Non-pigmented ciliary epithelial cell (primary cell): ENCODE measurements around the gene PPDPF.
A peak's percentile ranks its signal among the peaks of the same experiment; 100 is the strongest.
"Not testable (repeated sequence)": the region's sequence is repeated elsewhere in the genome, so short reads cannot be mapped to it uniquely, and the experiment has no call there.

Experiments used
- DNase-seq: peaks from one replicate; pipeline ENCODE4 v3.0.0-alpha.2; 2010; ENCODE audit warnings: low read depth

The PPDPF gene, protein sequence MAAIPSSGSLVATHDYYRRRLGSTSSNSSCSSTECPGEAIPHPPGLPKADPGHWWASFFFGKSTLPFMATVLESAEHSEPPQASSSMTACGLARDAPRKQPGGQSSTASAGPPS

DNA sequence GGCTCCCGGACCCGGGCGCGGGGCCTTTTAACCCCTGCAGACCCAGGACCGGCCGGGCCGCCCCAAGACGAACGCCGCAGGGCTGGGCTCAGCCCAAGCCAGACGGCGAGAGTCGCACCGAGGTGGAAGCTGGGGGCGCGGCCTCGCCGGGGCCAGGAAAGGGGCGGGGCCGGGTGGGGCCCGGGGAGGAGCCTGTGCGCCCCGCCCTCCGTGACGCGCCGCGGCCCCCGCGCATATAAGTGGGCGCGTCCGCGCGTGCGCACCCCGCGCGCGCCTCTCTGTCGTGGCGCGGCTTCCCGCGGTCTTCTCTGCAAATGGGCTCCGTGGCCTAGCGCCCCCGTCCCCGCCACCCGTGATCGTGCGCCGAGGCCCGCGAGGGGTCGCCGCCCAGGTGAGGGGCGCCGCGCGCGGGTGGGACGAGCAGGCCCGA, at the start of gene PPDPF:
PPDPF (plus strand) TSS at position 262 of the 430 bp plus-strand sequence. CDS start 544 bp downstream, outside the sequence.
- DNase-seq, result peak; percentile 20

DNA sequence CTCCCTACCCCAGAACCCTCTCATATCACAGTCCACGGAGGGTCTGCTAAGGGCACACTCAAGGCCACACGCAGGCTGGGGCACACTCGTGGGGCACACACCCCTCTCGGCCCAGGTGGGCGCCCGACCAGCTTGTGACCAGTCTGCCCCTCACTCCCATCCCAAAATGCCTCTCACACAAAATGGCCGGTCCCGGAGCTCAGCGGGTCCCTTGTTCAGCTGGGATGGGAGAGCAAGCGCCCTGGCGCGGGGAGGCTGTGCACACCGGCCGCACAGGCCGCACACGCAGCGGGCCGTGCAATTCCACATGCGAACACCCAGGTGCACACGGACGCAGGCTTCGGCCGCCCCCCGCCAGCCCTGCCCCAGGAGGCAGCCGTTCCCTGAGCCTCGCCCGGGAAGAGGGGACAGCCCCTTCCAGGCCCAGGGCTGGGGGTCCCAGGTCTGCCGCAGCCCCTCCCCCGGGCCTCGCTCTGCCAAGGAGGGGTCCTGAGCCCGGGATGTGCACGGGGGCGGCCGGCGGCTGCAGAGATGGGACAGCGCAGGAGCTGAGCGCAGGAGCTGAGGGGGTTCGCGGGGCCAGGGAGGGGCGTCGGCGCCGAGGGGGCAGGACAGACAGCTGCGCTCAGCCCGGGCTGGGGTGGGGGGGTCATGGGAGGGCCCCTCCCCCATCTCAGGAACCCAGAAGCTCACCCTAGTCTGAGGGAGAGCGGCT, 49.4 kb upstream of the PPDPF start:
- no peak for DNase-seq

DNA sequence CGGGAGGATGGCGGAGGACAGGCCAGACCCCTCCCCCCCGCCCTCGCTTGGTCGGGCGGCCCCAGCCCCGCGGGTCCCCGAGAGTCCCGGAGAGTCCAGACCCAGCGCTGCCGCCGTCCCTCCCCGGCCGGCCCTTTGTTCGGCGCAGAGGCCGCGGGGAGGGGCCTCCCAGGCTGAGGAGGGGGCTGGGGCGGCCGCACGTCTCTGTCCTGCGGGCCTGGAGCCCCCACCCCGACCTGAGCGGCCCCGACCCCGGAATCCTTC, 48.9 kb upstream of the PPDPF start:
- DNase-seq, result no peak

DNA sequence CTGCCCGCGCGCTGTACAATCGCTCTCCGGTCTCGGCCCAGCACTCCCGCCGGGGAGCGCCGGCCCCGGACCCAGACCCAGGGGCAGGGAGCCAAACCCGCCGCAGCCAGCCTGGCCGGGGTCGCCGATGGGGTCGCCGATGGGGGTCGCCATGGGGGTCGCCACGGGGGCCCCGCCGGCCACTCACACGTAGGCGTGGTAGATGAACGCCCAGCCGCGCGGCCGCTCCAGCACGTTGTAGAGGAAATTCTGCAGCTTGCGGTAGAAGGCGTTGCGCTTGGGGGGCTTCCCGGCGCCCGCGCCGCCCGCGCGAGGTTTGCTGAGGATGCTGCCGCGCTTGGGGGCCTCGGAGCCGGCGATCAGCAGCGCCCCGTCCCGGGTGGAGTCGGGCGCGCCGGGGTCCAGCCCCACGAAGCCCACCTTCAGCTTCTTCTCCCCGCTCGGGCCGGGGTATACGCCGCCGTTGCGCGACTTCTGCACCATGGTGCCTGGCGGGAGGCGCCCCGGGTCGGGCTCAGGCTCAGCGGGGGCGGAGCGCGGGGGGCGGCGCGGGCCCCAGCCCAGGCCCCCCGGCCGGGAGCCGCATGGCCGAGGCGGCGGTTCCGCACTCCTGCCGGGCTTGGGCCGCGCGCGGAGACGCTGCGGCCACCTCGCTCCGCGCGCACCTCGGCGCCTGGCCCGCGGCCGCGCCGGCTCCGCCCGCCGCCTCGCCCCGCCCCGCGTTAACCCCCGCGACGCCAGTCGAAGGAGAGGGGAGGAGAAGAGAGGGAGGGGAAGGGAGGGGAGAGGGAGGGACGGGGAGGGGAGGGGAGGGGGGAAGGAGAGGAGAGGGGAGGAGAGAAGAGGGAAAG, 48.4 kb upstream of the PPDPF start, which contains the start of gene KCNQ2:
KCNQ2 (minus strand) TSS at position 675 of the 851 bp plus-strand sequence; CDS start at position 483, 192 bp downstream.
- DNase-seq, result no peak

DNA sequence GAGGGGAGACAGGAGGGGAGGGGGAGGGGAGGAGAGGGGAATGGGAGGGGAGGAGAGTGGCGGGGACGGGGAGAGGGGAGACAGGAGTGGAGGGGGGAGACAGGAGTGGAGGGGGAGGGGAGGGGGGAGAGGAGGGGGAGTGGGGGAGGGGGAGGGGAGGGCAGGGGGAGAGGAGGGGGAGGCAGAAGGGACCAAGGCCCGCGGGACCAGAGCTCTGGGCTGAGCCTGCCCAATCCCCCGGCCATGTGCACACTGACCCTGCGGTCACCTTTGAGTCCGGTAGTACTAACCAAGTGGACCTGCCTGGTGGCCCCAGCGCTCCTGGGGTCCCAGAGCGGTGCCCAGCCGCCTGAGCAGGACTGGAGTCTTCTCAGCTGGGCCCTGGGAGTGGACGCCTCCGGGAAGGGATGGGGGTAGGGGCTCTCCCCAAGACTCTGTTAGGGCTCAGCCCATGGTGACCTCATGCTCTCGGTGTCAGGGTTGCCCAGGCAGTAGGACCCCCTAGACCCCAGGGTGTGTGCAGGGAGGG, 47.6 kb upstream of the PPDPF start:
- DNase-seq, result no peak

DNA sequence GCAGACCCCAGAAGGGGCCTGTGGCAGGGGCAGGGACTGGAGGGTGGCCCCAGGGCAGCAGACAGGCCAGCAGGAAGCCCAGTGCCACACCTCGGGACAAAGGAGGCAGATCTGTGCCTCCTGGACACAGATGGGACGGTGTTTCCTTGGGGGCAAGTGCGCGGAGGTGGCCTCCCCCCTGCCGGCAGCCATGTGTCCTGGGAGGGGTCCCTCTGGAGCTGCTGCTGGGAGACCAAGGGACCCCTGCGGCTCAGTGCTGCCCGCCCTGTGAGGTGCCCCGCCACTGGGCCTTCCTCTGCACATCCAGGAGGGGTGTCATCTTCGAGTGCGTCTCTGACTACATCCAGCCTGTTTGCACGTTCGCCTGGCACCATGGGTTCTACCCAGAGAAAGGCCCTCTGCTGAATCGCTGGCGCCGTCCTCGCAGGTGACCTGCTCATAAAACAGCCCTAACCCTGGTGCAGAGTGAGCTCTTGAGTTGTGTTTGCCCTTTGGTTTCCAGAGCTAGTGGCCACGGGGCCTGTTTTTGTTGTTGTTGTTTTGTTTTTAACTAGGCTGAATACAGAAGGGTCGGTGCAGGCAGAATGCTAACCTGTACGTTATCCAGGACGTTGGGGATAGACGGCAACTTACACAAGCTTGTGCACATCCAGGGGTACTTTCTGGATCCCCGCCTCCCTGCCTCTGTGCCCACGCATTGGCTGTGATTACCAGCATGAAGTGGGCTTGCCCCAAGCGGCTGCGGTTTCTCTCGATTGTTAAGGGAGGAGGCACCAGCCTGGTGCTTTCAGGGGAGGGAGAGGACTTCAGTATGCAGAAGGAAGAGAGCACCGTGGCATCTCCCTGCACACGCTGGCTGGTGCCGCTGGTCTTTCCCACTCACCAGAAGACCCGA, 46.8 kb upstream of the PPDPF start:
- no peak for DNase-seq

DNA sequence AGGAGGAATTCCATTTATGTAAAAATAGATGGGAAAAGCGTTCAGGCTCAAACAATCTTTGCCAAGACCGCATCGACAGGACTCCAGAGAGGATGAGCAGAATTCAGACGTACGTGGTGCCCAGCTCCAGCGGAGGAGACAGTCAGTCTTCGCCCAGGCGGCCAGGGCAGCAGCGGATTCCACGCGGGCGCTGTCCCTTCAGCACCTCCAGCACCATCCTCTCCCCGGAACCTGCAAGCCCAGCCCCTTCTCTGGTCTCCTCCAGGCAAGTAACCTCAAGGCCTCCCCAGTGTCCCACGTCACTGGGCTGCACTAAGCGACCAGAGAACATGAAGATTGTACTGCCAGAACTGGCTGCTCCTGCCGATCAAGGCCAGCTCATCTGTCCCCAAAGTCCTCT, 45.4 kb upstream of the PPDPF start:
- DNase-seq, result no peak

DNA sequence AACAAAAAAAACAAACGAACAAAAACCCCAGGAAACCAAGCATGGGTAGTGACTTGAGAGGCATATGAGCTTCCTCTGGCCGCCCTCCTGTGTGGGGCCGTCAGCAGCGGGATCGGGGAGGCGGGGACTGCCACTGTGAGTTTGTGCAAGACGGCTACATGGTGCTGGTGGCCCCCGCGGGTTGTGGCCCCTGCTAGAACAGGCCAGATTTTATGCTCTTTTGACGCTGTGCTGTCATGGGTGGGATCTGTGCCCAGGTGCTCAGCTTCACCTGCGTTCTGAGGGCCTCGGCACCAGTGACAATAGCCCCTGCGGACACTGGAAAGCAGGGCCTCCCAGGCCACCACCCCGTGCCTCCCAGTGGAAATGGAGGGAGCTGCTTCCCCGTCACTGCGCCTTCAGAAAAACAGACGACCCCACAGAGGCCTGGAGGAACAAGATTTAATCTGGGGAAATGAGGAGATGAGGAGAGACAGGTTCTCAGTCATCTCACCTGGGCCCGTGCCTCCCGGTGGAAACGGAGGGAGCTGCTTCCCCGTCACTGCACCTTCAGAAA, 43.4 kb upstream of the PPDPF start:
- DNase-seq, result no peak

DNA sequence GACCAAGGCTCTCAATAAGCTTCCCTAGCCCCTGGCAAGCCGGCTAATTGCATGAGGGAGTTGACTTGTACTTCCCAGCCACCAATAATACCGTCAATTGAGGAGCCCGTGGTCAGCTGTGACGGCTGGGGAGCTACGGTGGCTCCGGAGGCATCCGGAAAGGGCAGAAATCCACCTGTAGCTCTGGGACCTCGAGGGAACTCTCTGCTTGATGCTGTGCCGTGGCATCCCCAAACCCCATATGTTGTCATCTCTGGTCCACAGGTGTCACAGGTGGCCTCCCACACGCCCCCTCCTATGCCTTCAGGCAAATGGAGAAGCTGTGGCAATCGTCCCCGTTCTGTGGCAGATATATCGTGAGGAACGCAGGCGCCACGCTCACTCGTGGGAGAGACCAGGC, 42.6 kb upstream of the PPDPF start:
- no peak for DNase-seq

DNA sequence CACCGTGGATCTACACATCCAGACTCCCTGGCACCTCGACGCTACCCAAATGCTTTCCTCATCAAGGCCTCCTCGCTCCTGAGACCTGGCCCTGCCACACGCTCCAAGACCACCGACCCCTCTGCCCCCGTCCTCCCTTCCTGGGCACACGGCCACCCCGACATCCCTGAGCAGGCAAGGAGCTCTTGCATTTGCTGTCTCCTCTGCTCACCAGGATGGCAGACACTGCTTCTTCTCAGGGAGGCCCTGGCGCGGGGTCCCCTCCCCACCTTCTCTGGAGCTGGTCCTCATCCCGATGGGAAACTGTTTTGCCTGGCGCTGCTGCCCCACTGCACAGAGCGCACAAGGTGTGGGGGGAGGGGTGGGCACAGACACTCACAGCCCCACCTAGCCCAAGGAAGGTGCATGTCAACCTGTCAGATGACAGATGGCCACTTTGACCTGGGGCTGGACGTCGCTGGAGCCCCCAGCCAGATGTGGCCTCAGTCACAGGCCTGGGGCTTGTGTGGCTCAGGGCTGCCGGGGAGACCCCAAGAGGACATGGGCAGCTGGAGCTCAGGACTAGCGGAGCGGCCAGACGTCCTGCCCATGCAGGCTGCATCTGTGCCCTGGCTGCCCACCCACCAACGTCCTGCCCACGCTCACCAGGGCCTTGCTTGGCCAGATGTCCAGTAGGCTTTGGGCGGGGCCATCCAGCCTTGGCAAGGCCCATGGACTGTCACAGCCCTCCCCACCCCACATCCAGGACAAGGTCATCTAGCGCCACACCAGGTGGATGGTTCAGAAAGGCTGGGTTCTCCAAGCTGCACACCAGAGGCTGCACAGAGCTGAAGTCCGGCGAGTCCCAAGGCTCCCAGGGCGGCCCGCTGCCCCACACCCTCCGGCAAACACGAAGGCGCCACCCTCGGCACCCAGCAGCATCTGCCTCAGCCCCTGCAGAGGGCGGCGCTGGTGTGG, 41.9 kb upstream of the PPDPF start:
- DNase-seq, result no peak

DNA sequence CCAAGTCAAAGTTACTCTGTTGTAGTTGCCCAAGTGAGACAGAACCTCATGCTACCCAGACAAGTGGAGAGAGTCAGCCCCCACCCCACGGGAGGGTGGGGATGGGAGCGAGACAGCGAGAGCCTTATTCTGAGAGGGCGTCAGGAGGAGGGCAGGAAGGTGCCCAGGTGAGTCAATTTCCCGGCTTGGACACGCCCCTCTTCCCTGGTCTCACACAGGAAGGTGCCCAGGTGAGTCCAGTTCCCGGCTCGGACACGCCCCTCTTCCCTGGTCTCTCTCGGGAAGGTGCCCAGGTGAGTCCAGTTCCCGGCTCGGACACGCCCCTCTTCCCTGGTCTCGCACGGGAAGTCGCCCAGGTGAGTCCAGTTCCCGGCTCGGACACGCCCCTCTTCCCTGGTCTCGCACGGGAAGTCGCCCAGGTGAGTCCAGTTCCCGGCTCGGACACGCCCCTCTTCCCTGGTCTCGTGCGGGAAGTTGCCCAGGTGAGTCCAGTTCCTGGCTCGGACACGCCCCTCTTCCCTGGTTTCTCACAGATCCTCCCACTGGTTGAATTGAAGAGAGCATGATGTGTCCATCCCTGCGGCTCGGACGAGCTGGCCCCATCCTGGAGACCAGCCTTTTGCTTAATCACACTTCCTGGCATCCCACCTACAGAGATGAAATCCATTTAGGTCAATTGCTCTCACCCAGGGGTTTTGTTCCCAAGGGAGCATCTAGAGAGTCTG, 40.7 kb upstream of the PPDPF start:
- not testable (repeated sequence) for DNase-seq

DNA sequence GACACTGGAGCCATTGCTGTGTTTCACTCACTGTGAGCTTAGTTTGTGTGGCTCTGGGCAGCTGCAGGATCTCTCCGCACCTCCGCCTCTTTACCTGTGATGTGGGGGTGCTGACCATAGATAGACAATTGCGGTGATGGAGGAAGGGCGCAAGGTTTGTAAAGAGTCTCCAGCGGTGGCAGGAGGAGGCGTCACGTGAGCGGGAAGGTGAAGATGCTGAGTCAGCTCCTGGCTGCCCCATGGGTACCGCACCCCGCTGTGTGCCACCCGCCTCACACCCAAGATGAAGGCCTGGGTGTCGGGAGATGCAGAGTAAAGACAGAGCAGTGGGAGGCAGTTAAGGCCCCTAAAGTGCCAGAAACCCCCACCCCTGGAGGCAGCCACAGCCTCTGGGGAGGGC, 39.1 kb upstream of the PPDPF start:
- no peak for DNase-seq

DNA sequence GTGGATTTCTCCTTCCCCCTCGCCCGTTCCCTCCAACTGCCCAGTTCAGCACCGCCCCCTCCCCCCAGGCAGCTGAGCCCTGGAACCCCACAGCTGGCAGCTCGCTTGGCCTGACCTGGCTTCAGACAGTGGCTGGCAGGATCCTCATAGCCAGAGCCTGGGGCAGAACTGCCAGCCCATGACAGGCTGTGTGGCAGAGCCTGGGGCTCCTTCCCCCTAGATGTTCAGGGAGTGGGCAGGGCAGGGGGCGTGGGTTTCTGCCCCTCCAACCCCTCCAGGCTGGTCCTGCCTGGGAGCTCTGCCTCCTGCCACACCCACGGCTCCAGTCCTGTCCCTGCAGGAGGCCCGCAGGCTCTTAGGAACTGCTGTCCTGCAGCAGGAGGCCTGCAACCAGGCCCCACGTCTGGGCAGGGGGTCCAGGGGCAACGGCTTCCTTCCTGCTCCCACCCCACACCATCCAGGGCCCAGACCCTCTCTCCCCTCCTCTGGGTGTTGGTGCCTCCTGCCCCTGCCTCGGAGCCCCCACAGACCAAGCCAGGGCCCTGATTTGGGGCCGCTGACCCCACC, 38.5 kb upstream of the PPDPF start:
- no peak for DNase-seq

DNA sequence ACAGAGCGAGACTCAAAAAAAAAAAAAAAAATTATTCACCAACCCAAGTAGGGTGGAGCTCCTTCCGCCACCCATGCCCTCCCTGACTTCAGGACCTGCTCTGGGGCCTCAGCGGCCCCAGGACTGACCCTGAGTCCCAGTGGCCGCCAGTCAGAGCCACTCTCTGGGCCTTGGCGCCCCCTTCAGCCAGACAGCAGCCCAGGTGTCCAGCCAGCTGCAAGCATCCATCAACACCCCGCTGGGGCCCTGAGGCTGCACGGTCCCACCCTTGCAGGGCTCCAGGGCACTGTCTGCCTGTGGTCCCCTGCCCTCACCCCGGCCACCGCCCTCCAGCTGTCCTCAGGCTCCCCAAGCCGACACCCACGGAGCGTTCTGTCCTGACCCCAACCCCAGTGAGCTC, 36.7 kb upstream of the PPDPF start:
- no peak for DNase-seq

DNA sequence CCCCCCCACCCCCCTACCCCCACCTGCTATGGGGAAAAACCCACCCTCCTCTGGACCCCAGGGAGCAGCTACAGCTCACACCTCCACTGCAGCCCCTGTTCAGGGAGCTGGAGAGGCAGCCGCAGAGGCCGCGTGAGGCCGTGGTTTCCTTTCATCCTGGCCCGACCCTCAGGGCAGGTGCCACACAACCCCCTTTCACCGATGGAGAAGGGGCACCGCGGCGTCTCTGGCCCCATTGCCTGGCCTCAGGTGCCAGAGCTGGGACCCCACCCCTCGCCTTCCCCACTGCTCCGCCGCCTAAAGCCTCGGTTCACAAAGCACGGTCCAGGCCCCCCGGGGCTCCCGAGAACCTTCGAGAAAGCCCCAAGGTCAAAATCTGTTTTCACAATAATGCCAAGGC, 36.3 kb upstream of the PPDPF start:
- no peak for DNase-seq

DNA sequence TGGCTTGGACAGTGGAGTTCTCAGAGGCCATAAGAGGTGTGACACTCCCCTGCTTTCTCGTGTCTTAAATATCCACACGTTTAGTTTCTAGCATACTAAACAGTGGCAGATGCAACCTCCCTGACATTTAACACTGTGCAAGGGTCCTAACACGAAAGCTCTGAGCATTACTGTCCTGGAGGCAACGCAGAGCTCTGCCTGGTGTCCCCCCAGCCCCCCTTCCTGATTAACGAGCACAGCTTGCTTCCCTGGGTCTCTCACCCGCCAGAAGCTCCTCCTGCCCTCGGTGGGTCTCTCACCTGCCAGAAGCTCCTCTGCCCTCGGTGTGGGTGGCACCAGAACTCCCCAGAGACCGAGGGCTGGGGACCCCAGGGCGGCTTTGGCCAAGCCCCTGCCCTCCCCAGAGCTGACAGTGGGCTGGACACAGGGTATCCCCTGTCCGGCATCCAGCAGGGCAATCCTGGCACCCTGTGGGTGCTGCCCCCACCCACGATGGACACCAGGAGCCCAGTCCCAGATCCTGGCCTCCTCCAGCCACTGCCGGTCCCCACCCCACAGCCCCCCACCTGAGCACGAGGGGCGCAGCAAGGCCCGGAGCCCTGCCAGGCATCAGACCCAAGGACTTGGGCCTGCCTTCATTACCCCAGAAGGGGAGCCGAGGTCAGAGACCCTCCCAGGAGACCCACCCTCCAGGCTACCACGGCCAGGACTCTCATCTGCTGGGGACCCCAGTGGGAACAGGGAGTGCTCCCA, 35.7 kb upstream of the PPDPF start:
- DNase-seq, result no peak

DNA sequence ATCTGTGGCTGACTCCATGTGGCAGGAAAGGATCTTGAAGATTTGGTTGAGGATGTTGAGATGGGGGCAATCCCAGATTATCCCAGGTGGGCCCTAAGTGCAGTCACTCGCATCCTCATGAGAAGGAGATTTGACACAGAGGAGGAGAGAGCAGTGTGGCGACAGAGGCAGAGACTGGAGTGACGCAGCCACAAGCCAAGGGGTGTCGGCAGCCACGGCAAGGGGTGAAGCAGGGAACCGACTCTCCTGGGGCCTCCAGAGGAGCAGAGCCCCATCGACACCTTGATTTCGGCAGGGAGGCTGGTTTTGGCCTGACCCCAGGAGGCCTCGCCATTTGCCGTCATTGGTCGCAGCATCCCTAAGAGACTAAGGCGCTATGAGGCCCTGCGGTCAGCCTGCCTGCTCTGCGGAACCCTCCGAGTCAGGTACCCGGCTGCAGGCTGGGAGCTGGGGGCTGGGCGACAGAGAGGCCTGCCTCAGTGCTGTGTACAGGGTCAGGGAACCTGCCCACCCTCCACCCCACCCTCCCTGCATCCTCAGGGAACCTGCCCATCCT, 34.2 kb upstream of the PPDPF start:
- DNase-seq, result no peak

DNA sequence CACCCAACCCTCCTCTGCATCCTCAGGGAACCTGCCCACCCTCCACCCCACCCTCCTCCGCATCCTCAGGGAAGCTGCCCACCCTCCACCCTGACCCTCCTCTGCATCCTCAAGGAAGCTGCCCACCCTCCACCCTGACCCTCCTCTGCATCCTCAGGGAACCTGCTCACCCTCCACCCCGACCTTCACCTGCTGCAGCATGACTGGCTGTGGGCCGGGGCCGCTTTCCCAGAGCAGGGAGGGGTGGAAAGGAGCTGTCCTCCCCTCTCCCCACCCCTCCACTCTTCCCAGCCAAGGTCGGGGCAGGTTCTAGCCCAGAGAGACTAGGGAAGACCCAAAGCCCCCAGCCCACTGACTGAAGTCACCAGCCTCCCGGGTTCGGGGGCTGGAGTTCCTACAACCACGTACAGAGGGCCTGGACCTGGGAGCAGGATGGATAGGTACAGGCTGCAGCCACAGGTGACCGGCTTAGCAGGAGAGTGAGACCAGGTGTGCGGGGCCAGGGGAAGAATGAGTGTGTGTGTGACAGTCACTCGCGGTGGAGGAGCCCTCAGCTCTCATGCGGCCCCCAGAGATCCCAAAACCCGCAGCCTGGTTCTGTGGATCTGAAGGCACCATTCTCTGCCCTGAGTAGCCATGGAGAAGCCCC, 33.3 kb upstream of the PPDPF start:
- DNase-seq, result no peak
